Coronary artery (tissue), 2 donors: Measurements from ENCODE around the gene SI.
"Not testable (repeated sequence)": the region's sequence is repeated elsewhere in the genome, so short reads cannot be mapped to it uniquely, and the experiment has no call there.

ENCODE experiments used
- DNase-seq: peaks from one replicate; pipeline ENCODE4 v3.0.0-alpha.2; 2017; ENCODE audit warnings: low spot score
- H3K27ac ChIP-seq, 2 donors: fragments of 200-600 bp; sonication (generic); one replicate each; pipeline ENCODE4 v1.5.1; 2016 to 2019
- H3K4me3 ChIP-seq: fragments of 200-600 bp; sonication (generic); 2 replicates; pipeline ENCODE4 v1.5.1; 2016; ENCODE audit warnings: mild to moderate bottlenecking, moderate library complexity
- CTCF ChIP-seq: fragments of 200-600 bp; sonication (generic); IDR thresholded peaks from one replicate; pipeline ENCODE4 v1.5.1; 2019; ENCODE audit warnings: antibody characterized with exemption

The SI gene

GRCh38 chr3:165070682-165071081, 7.6 kb downstream of the SI start:
- Histone ChIP-seq H3K27ac (no peak overlapping the region), H3K4me3 (no peak overlapping the region)
- DNase-seq, result no peak
- TF ChIP-seq CTCF, result no peak

- H3K27ac ChIP-seq, result no peak overlapping the region
- no peak for DNase-seq
- no peak overlapping the region for H3K4me3 ChIP-seq
- TF ChIP-seq CTCF, result no peak
Observed at GRCh38 chr3:165056510-165056909, 21.8 kb downstream of the SI start.

GRCh38 chr3:165040186-165040585, 38.1 kb downstream of the SI start:
- H3K27ac ChIP-seq, result no peak overlapping the region
- no peak for DNase-seq
- TF ChIP-seq CTCF, result no peak

GRCh38 chr3:165011557-165011956, 66.7 kb downstream of the SI start:
- no peak for DNase-seq
- Histone ChIP-seq H3K4me3 (no peak overlapping the region), H3K27ac (no peak overlapping the region)
- TF ChIP-seq CTCF, result no peak

More at GRCh38 chr3:165040186-165040585, 38.1 kb downstream of the SI start:
- no peak overlapping the region for H3K4me3 ChIP-seq

GRCh38 chr3:164984947-164985346, 93.3 kb downstream of the SI start:
- Histone ChIP-seq H3K4me3 (no peak overlapping the region), H3K27ac (no peak overlapping the region)
- no peak for TF ChIP-seq CTCF
- DNase-seq, result no peak

GRCh38 chr3:164962610-164963009, 115.7 kb downstream of the SI start:
- no peak for TF ChIP-seq CTCF
- no peak overlapping the region for H3K4me3 ChIP-seq
- DNase-seq, result no peak
- no peak overlapping the region for H3K27ac ChIP-seq

- no peak overlapping the region for H3K27ac ChIP-seq
- DNase-seq, result no peak
- no peak for TF ChIP-seq CTCF
- no peak overlapping the region for H3K4me3 ChIP-seq
Observed at GRCh38 chr3:164952966-164953365, 125.3 kb downstream of the SI start.

GRCh38 chr3:164951403-164951802, 126.9 kb downstream of the SI start:
- H3K4me3 ChIP-seq, DNase-seq, H3K27ac ChIP-seq: not testable (repeated sequence)
